Measurements from ENCODE around the gene LMO1. TPM values are rescaled to one million over a fixed set of nuclear protein-coding genes. Genes with fewer than 3 reads are reported as not detected.

Gene LMO1
- total RNA-seq, 2 experiments from 2014 or later: not detected

DNA sequence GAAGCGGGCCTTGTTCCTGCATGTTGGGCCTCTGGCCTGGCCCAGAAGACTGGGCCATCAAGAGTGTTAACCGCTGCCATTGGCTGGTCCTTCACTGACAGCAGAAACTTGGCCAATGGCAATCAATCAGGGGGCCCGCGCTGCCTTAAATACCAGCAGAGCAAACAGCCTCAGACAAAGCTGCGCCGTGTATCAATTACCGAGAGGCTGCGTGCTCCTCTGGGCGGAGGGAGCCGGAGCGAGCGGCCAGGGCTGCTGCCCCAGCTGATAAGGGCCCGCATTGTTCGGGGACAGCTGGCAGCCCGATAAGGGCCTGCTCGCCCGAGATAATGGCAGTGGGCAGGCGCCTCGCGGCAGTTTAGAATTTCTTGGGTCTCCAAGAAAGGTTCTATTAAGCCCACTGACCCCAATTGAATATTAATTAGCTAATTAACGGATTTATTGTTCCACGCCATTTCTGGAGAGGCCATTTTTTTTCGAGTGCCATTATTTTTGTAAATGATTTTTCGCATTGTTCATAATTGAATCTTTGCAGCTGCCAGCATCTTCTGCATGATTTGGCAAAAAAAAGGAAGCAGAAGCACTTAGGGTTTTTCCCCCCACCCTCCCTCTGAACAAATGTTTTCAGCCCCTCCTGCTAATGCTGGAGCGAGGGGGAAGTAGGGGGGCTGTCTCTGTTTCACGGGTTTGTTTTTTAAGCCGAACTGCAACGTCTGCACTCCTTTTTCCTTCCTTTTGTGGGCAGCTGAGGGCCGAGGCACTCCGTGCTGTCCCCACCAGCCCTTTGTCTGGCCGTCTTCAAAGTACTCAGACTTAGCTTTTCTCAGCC, 57.2 kb downstream of the LMO1 start:
- intact Hi-C loops (cut with micrococcal nuclease; ENCODE audit: unreplicated experiment): no loop called here
- Histone ChIP-seq H3K36me3 (ENCODE audit: insufficient read depth, low read length) (no peaks in the 10 kb centered on the region), H3K79me2 (ENCODE audit: insufficient read depth, low read depth, low read length) (no peaks in the 10 kb centered on the region), H4K20me1 (ENCODE audit: insufficient read depth, low read length) (no peaks in the 10 kb centered on the region), H2AFZ (ENCODE audit: low read length) (no peak overlapping the region), H3K4me2 (ENCODE audit: low read length) (no peak overlapping the region), H3K9me3 (ENCODE audit: low read length) (no peaks in the 10 kb centered on the region), H3K27ac (ENCODE audit: low read depth, low read length, poor library complexity, severe bottlenecking) (no peak overlapping the region), H3K4me1 (ENCODE audit: insufficient read depth, low read length, poor library complexity, severe bottlenecking) (no peaks in the 10 kb centered on the region), H3K9me2 (ENCODE audit: insufficient read depth, low read length) (no peaks in the 10 kb centered on the region), H3K4me3 (ENCODE audit: low read depth, low read length, poor library complexity, severe bottlenecking) (no peak overlapping the region)
- no peak for TF ChIP-seq EZH2phosphoT487 (IDR thresholded peaks at IDR 0.05; ENCODE audit: borderline replicate concordance, low read depth, low read length)
- TF ChIP-seq, protein P1, sequence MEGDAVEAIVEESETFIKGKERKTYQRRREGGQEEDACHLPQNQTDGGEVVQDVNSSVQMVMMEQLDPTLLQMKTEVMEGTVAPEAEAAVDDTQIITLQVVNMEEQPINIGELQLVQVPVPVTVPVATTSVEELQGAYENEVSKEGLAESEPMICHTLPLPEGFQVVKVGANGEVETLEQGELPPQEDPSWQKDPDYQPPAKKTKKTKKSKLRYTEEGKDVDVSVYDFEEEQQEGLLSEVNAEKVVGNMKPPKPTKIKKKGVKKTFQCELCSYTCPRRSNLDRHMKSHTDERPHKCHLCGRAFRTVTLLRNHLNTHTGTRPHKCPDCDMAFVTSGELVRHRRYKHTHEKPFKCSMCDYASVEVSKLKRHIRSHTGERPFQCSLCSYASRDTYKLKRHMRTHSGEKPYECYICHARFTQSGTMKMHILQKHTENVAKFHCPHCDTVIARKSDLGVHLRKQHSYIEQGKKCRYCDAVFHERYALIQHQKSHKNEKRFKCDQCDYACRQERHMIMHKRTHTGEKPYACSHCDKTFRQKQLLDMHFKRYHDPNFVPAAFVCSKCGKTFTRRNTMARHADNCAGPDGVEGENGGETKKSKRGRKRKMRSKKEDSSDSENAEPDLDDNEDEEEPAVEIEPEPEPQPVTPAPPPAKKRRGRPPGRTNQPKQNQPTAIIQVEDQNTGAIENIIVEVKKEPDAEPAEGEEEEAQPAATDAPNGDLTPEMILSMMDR (conservative IDR thresholded peaks at IDR 0.05; ENCODE audit: low read length): no peak
- no peak for DNase-seq (ENCODE audit: low spot score)
- POLR2A ChIA-PET: interaction anchor here (0.9 kb wide), 1 partner anchor 11 kb away, joined by 3 read pairs; no protein-coding TSS in a partner anchor
- CTCF ChIA-PET (ENCODE audit: unreplicated experiment): no interaction called here
- no TSS peak for BruUV-seq (replicated peaks)

DNA sequence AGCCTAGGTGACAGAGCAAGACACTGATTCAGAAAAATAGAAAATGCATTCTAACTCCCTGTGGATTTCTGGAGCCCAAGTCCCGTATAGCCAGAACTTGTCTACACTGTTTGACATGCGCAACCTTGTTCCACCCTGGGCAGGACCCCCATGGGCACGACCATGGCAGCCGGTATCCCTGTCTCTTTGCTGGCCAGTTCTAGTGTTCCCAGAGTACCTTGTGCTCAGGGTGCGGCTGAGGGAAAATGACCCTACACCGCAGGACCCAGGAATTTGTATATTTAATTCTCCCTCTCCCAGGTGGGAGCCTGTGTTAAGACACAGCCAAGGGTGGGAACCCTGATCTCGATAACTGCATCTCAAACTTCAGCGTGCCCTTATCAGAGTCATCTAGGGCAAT, 58.1 kb downstream of the LMO1 start:
- Histone ChIP-seq H3K4me2 (ENCODE audit: low read length) (no peak overlapping the region), H2AFZ (ENCODE audit: low read length) (no peak overlapping the region), H3K36me3 (ENCODE audit: insufficient read depth, low read length) (no peaks in the 10 kb centered on the region), H3K27ac (ENCODE audit: low read depth, low read length, poor library complexity, severe bottlenecking) (no peak overlapping the region), H3K9me2 (ENCODE audit: insufficient read depth, low read length) (no peaks in the 10 kb centered on the region), H3K9me3 (ENCODE audit: low read length) (no peaks in the 10 kb centered on the region), H3K4me3 (ENCODE audit: low read depth, low read length, poor library complexity, severe bottlenecking) (no peak overlapping the region), H3K4me1 (ENCODE audit: insufficient read depth, low read length, poor library complexity, severe bottlenecking) (no peaks in the 10 kb centered on the region), H3K79me2 (ENCODE audit: insufficient read depth, low read depth, low read length) (no peaks in the 10 kb centered on the region), H4K20me1 (ENCODE audit: insufficient read depth, low read length) (no peaks in the 10 kb centered on the region)
- intact Hi-C loops (cut with micrococcal nuclease; ENCODE audit: unreplicated experiment): no loop called here
- DNase-seq (ENCODE audit: low spot score): no peak
- ChIA-PET POLR2A (no interaction called here), CTCF (ENCODE audit: unreplicated experiment) (no interaction called here)
- TF ChIP-seq EZH2phosphoT487 (IDR thresholded peaks at IDR 0.05; ENCODE audit: borderline replicate concordance, low read depth, low read length): no peak
- TF ChIP-seq, protein P1 (conservative IDR thresholded peaks at IDR 0.05; ENCODE audit: low read length): no peak
- BruUV-seq (replicated peaks): no TSS peak

DNA sequence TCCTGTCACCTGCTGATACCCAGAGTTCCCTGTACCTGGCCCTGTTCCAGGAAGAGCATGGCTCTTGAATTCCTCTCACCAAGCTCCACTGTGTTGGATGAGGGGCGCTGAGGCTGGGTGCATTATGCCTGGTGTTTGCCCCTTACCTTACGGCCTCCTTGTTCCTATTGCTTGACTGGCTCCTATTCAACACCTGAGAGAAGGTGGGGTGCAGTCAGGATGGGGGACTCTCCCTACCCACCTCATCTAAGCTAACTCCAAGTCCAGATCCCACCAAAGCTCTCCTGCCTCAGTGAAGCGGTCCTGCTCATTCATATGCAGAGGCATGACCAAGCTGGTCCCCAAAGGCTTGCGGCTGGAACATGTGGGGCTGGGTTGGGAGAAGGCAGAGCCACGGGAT, 59.1 kb downstream of the LMO1 start:
- DNase-seq (ENCODE audit: low spot score): no peak
- Histone ChIP-seq H2AFZ (ENCODE audit: low read length) (no peak overlapping the region), H3K79me2 (ENCODE audit: insufficient read depth, low read depth, low read length) (no peaks in the 10 kb centered on the region), H4K20me1 (ENCODE audit: insufficient read depth, low read length) (no peaks in the 10 kb centered on the region), H3K9me3 (ENCODE audit: low read length) (no peaks in the 10 kb centered on the region), H3K4me3 (ENCODE audit: low read depth, low read length, poor library complexity, severe bottlenecking) (no peak overlapping the region), H3K4me2 (ENCODE audit: low read length) (no peak overlapping the region), H3K27ac (ENCODE audit: low read depth, low read length, poor library complexity, severe bottlenecking) (no peak overlapping the region), H3K4me1 (ENCODE audit: insufficient read depth, low read length, poor library complexity, severe bottlenecking) (no peaks in the 10 kb centered on the region), H3K36me3 (ENCODE audit: insufficient read depth, low read length) (no peaks in the 10 kb centered on the region), H3K9me2 (ENCODE audit: insufficient read depth, low read length) (no peaks in the 10 kb centered on the region)
- intact Hi-C loops (cut with micrococcal nuclease; ENCODE audit: unreplicated experiment): no loop called here
- ChIA-PET POLR2A (no interaction called here), CTCF (ENCODE audit: unreplicated experiment) (no interaction called here)
- BruUV-seq (replicated peaks): no TSS peak
- no peak for TF ChIP-seq EZH2phosphoT487 (IDR thresholded peaks at IDR 0.05; ENCODE audit: borderline replicate concordance, low read depth, low read length)
- TF ChIP-seq, protein P1 (conservative IDR thresholded peaks at IDR 0.05; ENCODE audit: low read length): no peak

Data from OCI-LY7 (cell line).